Trophoblast cell (in vitro differentiated cells and primary cell): ENCODE data around the gene PCDHB9.
"Not testable (repeated sequence)": the region's sequence is repeated elsewhere in the genome, so short reads cannot be mapped to it uniquely, and the experiment has no call there.

Source experiments
- DNase-seq, 2 donors: peaks; one replicate each; pipeline ENCODE4 v3.0.0-alpha.2; 2016
- H2AFZ ChIP-seq: 2 replicates; pipeline ENCODE4 v1.6.1; 2013; ENCODE audit warnings: low read length, moderate library complexity, mild to moderate bottlenecking; ENCODE audit not compliant: insufficient read depth, poor library complexity
- H2AK5ac ChIP-seq: 2 replicates; pipeline ENCODE4 v1.6.1; 2013; ENCODE audit warnings: mild to moderate bottlenecking, low read length
- H2BK120ac ChIP-seq: 2 replicates; pipeline ENCODE4 v1.6.1; 2013; ENCODE audit warnings: low read length, mild to moderate bottlenecking, moderate library complexity; ENCODE audit not compliant: insufficient read depth, poor library complexity
- H2BK12ac ChIP-seq: 2 replicates; pipeline ENCODE4 v1.6.1; 2013; ENCODE audit warnings: mild to moderate bottlenecking, low read length, moderate library complexity
- H2BK5ac ChIP-seq: 2 replicates; pipeline ENCODE4 v1.6.1; 2013; ENCODE audit warnings: low read length, low read depth, moderate library complexity, mild to moderate bottlenecking; ENCODE audit not compliant: poor library complexity
- H3K14ac ChIP-seq: 2 replicates; pipeline ENCODE4 v1.6.1; 2013; ENCODE audit warnings: mild to moderate bottlenecking, low read length
- H3K18ac ChIP-seq: 2 replicates; pipeline ENCODE4 v1.6.1; 2013; ENCODE audit warnings: mild to moderate bottlenecking, low read length
- H3K23ac ChIP-seq: 2 replicates; pipeline ENCODE4 v1.6.1; 2013; ENCODE audit warnings: low read length
- H3K27ac ChIP-seq: 2 replicates; pipeline ENCODE4 v1.5.1; 2013; ENCODE audit warnings: low read depth, mild to moderate bottlenecking, inconsistent platforms, low read length, moderate library complexity
- H3K27me3 ChIP-seq: 2 replicates; pipeline ENCODE4 v1.6.1; 2013; ENCODE audit warnings: inconsistent platforms, mild to moderate bottlenecking, low read length, moderate library complexity; ENCODE audit not compliant: insufficient read depth
- H3K36me3 ChIP-seq, 2 experiments: 1 replicate in 1 of 2; 2 replicates in 1 of 2; pipeline ENCODE4 v1.6.1; 2013; ENCODE audit warnings: low read length in 2 of 2, mild to moderate bottlenecking in 2 of 2, moderate library complexity in 1 of 2; ENCODE audit not compliant: insufficient read depth in 2 of 2, control insufficient read depth in 1 of 2
- H3K4ac ChIP-seq: 2 replicates; pipeline ENCODE4 v1.6.1; 2013; ENCODE audit warnings: low read depth, mild to moderate bottlenecking, low read length, moderate library complexity
- H3K4me1 ChIP-seq, 2 experiments: 1 replicate in 1 of 2; 2 replicates in 1 of 2; pipeline ENCODE4 v1.6.1; 2013; ENCODE audit warnings: low read length in 2 of 2, mild to moderate bottlenecking in 2 of 2, moderate library complexity in 1 of 2; ENCODE audit not compliant: insufficient read depth in 2 of 2, control insufficient read depth in 1 of 2
- H3K4me2 ChIP-seq: 2 replicates; pipeline ENCODE4 v1.6.1; 2013; ENCODE audit warnings: inconsistent platforms, mild to moderate bottlenecking, low read length, moderate library complexity
- H3K4me3 ChIP-seq: 2 replicates; pipeline ENCODE4 v1.5.1; 2013; ENCODE audit warnings: mild to moderate bottlenecking, low read depth, low read length, inconsistent platforms
- H3K79me1 ChIP-seq: one replicate; pipeline ENCODE4 v1.6.1; 2013; ENCODE audit warnings: low read length
- H3K79me2 ChIP-seq: 2 replicates; pipeline ENCODE4 v1.6.1; 2013; ENCODE audit warnings: low read length, mild to moderate bottlenecking; ENCODE audit not compliant: control insufficient read depth, insufficient read depth, poor library complexity
- H3K9ac ChIP-seq: 2 replicates; pipeline ENCODE4 v1.6.1; 2013; ENCODE audit warnings: mild to moderate bottlenecking, low read length
- H3K9me3 ChIP-seq: 2 replicates; pipeline ENCODE4 v1.6.1; 2013; ENCODE audit warnings: low read depth, mild to moderate bottlenecking, control low read depth, inconsistent platforms, low read length; ENCODE audit not compliant: insufficient read depth
- H4K12ac ChIP-seq: 2 replicates; pipeline ENCODE4 v1.6.1; 2013; ENCODE audit warnings: low read depth, mild to moderate bottlenecking, low read length, moderate library complexity
- H4K8ac ChIP-seq: 2 replicates; pipeline ENCODE4 v1.6.1; 2013; ENCODE audit warnings: low read depth, mild to moderate bottlenecking, low read length, moderate library complexity
- H4K91ac ChIP-seq: one replicate; pipeline ENCODE4 v1.6.1; 2013; ENCODE audit warnings: low read depth, mild to moderate bottlenecking, low read length, moderate library complexity
- WGBS: extraction: QIAGEN DNeasy Blood & Tissue Kit; methylation state at CpG from one replicate; pipeline ENCODE4 v1.1.7; 2013; ENCODE audit warnings: missing lambda C conversion rate; ENCODE audit not compliant: insufficient read length, insufficient coverage; ENCODE audit errors: extremely low coverage; 5-methylcytosine and 5-hydroxymethylcytosine counted together

PCDHB9 gene

DNA sequence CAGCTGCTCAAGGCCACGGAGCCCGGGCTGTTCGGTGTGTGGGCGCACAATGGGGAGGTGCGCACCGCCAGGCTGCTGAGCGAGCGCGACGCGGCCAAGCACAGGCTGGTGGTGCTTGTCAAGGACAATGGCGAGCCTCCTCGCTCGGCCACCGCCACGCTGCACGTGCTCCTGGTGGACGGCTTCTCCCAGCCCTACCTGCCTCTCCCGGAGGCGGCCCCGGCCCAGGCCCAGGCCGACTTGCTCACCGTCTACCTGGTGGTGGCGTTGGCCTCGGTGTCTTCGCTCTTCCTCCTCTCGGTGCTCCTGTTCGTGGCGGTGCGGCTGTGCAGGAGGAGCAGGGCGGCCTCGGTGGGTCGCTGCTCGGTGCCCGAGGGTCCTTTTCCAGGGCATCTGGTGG, 2.2 kb downstream of the PCDHB9 start:
- not testable (repeated sequence) for H3K23ac ChIP-seq, H3K36me3 ChIP-seq, H3K79me2 ChIP-seq, H4K8ac ChIP-seq, H3K4me1 ChIP-seq, H2BK5ac ChIP-seq, H2AFZ ChIP-seq, H3K9ac ChIP-seq, H4K12ac ChIP-seq, H3K4ac ChIP-seq, H3K9me3 ChIP-seq, H3K27me3 ChIP-seq, H3K4me2 ChIP-seq, H3K79me1 ChIP-seq, H4K91ac ChIP-seq, H2AK5ac ChIP-seq, H3K14ac ChIP-seq, DNase-seq, H2BK120ac ChIP-seq, H3K4me3 ChIP-seq, H2BK12ac ChIP-seq, H3K18ac ChIP-seq, H3K27ac ChIP-seq
- no CpG with 5 or more reads among the region's 35 CpGs for WGBS

DNA sequence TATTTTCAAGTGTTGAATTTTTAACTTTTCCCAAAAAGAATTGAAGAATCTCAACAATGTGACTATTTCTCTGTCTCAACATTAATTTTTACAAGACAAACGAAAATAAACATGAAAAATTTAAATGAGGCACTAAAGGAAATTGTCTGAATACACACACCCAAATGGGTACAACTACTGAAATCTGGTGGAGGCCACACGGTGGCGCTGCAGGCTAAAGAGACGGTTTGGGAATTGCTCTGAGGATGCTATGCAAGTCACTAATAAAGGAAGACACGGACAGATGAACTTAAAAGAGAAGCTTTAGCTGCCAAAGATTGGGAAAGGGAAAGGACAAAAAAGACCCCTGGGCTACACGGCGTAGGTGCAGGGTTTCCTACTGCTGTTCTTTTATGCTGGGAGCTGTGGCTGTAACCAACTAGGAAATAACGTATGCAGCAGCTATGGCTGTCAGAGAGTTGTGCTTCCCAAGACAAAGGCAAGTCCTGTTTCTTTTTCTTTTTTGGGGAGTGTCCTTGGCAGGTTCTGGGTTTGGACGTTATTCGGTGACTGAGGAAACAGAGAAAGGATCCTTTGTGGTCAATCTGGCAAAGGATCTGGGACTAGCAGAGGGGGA, 5.3 kb downstream of the PCDHB9 start, which contains the start of gene PCDHB10:
TSS of gene PCDHB10 (plus strand) at position 244 of the 616 bp plus-strand sequence. CDS start at position 444, 200 bp downstream.
- peak within 1 kb of the TSS; percentile 50 for H2AFZ ChIP-seq
- no peak within 1 kb of the TSS for H3K27ac ChIP-seq
- no peak within 1 kb of the TSS for H3K9ac ChIP-seq
- H3K4me3 ChIP-seq: no peak within 1 kb of the TSS
- H3K9me3 ChIP-seq: no peaks in the 10 kb centered on the region
- WGBS: no CpG with 5 or more reads among the region's 10 CpGs
- H3K18ac ChIP-seq: no peak within 1 kb of the TSS
- peak in 1 of 2 donors; percentile 21 for DNase-seq
- H3K79me1 ChIP-seq: no peaks in the 10 kb centered on the region
- H3K27me3 ChIP-seq: no peaks in the 10 kb centered on the region
- no peak within 1 kb of the TSS for H4K91ac ChIP-seq
- no peak within 1 kb of the TSS for H2BK5ac ChIP-seq
- no peak within 1 kb of the TSS for H3K14ac ChIP-seq
- H3K79me2 ChIP-seq: no peaks in the 10 kb centered on the region
- peak within 1 kb of the TSS; percentile 88 for H4K8ac ChIP-seq
- no peak within 1 kb of the TSS for H2BK120ac ChIP-seq
- no peak within 1 kb of the TSS for H2AK5ac ChIP-seq
- H3K23ac ChIP-seq: no peak within 1 kb of the TSS
- H3K4me1 ChIP-seq: no peaks in the 10 kb centered on the region
- no peak within 1 kb of the TSS for H2BK12ac ChIP-seq
- H4K12ac ChIP-seq: peak within 1 kb of the TSS; percentile 77
- H3K4me2 ChIP-seq: peak within 1 kb of the TSS; percentile 21
- no peaks in the 10 kb centered on the region for H3K36me3 ChIP-seq
- H3K4ac ChIP-seq: no peak within 1 kb of the TSS

DNA sequence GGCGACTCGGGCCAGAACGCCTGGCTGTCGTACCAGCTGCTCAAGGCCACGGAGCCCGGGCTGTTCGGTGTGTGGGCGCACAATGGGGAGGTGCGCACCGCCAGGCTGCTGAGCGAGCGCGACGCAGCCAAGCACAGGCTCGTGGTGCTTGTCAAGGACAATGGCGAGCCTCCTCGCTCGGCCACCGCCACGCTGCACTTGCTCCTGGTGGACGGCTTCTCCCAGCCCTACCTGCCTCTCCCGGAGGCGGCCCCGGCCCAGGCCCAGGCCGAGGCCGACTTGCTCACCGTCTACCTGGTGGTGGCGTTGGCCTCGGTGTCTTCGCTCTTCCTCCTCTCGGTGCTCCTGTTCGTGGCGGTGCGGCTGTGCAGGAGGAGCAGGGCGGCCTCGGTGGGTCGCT, 7.4 kb downstream of the PCDHB9 start:
- H3K23ac ChIP-seq, H2AFZ ChIP-seq, H3K27me3 ChIP-seq, H3K79me1 ChIP-seq, H2BK12ac ChIP-seq, H3K4me2 ChIP-seq, H3K79me2 ChIP-seq, H3K4me3 ChIP-seq, H4K12ac ChIP-seq, H2BK120ac ChIP-seq, H2AK5ac ChIP-seq, H2BK5ac ChIP-seq, H3K36me3 ChIP-seq, H3K18ac ChIP-seq, H3K4me1 ChIP-seq, H3K9me3 ChIP-seq, H3K9ac ChIP-seq, H3K27ac ChIP-seq, H4K91ac ChIP-seq, DNase-seq, H3K4ac ChIP-seq, H3K14ac ChIP-seq, H4K8ac ChIP-seq: not testable (repeated sequence)
- WGBS: no CpG with 5 or more reads among the region's 37 CpGs

DNA sequence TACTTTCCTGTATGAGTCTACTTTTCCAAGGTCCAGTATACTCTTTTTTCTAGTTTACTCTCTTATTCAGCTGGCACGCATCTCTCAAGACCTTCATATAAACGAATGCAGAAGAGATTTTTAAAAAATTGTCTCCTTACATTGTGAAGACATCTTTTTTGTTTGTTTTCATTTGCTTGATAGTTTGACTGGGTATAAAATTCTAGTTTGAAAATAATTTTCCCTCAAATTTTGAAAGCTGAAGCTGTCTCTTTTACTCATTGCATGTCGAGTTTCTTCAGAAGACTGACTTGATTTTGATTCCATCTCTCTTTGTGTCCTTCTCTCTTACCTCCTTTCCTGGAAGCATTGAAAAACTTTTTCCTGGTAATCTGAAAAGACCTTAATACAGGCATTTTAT, 9.4 kb downstream of the PCDHB9 start:
- Histone ChIP-seq H3K9ac (no peak overlapping the region), H4K8ac (no peak overlapping the region), H3K79me2 (no peaks in the 10 kb centered on the region), H3K23ac (no peak overlapping the region), H4K91ac (no peak overlapping the region), H2BK12ac (no peak overlapping the region), H3K14ac (no peak overlapping the region), H2BK120ac (no peak overlapping the region), H3K79me1 (no peaks in the 10 kb centered on the region), H3K4me1 (no peaks in the 10 kb centered on the region), H3K36me3 (no peaks in the 10 kb centered on the region), H3K4ac (no peak overlapping the region), H3K4me2 (no peak overlapping the region), H4K12ac (no peak overlapping the region), H2BK5ac (no peak overlapping the region), H3K4me3 (no peak overlapping the region), H3K9me3 (no peaks in the 10 kb centered on the region), H3K27ac (no peak overlapping the region), H3K18ac (no peak overlapping the region), H3K27me3 (no peaks in the 10 kb centered on the region), H2AFZ (no peak overlapping the region), H2AK5ac (no peak overlapping the region)
- WGBS: no CpG with 5 or more reads among the region's 3 CpGs
- DNase-seq: no peak
